LHCN-M2 (cell line): Measurements from ENCODE around the gene ANXA11. TPM values are rescaled to one million over a fixed set of nuclear protein-coding genes. Genes with fewer than 3 reads are reported as not detected.
"Not testable (repeated sequence)": the region's sequence is repeated elsewhere in the genome, so short reads cannot be mapped to it uniquely, and the experiment has no call there.

Experiments used
- DNase-seq: peaks from one replicate; pipeline ENCODE4 v3.0.0-alpha.2; 2012; ENCODE audit warnings: low read depth
- polyA plus RNA-seq: library from polyadenylated mRNA; unstranded; fragments of >200 nt; gene quantifications from one replicate; pipeline ENCODE4 v1.2.1, GENCODE V29; 2012; ENCODE audit warnings: missing spikeins
- total RNA-seq: library from RNA; depleted of rRNA; stranded (reverse); fragments of >200 nt; gene quantifications from 2 replicates; pipeline ENCODE4 v1.2.3, GENCODE V29; 2014; rRNA removed

ANXA11 gene
- 55.9 and 84.7 TPM in 2 replicates for total RNA-seq
- polyA plus RNA-seq: 210 TPM

DNA sequence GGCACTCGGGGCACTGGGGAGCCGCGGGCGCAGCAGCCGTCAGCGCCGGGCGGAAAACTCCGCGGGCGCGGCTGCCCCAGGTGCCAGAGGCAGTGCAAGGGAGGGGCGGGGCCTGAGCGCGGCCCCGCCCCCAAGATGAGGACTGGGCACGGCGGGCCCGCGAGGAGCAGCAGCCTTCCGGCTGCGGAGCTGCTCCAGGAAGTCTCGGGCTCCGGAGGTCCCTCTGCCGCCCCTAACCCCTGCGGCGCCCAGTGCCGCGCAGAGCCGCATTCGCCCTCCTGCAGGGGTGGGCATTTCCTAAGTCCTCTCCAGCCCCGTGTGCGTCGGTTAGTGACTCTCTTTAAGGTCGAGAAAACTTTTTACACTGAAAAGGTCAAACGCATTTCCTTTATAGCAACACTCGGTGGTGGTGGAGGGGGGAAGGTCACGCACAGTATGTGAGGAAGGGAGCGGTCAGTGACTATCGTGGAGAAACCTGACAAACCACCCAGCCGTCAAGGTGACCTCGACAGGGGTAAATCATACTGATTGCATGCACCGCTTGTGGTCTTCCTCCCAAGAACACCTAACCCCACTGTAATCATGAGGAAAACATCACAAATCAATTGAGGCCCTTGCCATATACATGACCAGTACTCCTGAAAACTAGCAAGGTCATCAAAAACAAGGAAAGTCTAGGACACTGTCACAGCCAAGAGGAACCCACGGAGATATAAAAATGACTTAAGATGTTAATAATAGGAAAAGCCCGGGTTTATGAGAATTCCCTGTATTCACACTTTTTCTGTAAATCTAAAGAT lies at the start of gene ANXA11:
Gene ANXA11 (minus strand): TSS at position 61 of the 800 bp plus-strand sequence. CDS start 32,676 bp downstream, outside the sequence.
- DNase-seq: peak; percentile 67

DNA sequence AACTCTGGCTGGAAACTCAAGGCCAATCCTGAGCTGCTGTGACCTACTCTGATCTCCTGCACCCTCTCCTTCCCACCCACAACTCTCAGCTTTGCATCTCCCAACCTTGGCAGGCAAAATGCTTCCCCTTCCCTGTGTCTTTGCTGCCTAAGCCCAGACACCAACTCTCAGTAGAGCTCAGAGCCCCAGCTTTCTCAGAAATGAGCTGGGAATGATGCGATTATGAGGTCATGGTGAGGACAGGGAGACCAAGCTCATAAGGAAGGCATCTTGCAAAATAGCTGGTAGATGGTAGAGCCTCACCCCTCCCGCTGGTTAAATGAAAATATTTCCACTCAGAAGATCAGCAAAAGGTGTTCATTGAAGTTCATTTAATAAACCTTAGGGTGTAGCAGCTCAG lies 49.4 kb upstream of the ANXA11 start:
- DNase-seq: not testable (repeated sequence)

GRCh38 chr10:80253963-80254271 lies 48.6 kb upstream of the ANXA11 start:
- DNase-seq: not testable (repeated sequence)

DNA sequence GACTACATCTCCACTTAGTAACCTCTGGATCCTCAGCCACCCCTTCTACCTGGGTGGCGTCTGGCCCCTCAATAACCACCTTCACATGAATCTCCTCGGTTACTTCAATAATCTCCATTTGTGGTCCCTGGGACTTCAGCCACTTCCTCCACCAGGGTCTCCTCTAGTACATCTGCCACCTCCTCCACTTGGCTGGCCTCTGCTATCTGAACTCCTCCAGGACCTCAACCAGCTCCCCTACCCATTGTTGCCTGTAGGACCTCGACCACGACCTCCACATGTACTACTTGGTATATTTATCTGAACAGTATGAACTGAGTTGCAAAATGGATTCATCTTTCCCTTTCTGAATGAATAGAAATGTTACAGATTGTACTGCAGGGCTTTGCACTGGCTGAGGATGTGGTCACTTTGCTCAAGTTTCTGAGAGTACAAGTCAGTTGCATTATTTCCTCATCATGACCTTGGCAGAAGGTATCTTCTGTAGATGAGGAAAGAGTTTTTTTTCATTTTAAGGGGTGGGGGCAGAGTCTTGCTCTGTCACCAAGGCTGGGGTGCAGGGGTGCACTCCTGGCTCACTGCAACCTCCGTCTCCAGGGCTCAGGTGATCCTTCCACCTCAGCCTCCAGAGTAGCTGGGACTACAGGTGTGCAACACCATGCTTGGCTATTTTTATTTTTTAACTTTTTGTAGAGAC lies 48.1 kb upstream of the ANXA11 start:
- DNase-seq: no peak

GRCh38 chr10:80252296-80252887 lies 47.1 kb upstream of the ANXA11 start:
- DNase-seq: peak; percentile 75

GRCh38 chr10:80251703-80252280 lies 46.5 kb upstream of the ANXA11 start:
- not testable (repeated sequence) for DNase-seq

DNA sequence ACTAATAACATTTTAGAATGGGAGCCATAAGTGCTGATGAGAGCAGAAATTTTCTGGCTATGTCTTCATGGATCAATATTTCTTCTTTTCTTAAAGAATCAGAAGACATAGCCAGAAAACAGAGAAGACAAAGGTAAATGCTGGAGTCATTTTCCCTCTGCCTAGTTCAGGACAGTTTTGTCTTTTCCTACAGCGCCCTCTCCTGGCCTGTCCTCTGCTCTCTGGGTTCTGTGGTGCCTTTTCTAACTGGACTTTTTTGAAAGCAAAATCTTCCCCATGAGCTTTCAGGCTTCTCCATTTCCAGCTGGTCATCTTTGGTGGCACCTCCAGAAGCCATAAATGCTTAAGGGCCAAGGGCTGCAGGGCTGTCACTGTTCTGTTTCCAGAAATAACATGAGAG lies 45.1 kb upstream of the ANXA11 start:
- not testable (repeated sequence) for DNase-seq

DNA sequence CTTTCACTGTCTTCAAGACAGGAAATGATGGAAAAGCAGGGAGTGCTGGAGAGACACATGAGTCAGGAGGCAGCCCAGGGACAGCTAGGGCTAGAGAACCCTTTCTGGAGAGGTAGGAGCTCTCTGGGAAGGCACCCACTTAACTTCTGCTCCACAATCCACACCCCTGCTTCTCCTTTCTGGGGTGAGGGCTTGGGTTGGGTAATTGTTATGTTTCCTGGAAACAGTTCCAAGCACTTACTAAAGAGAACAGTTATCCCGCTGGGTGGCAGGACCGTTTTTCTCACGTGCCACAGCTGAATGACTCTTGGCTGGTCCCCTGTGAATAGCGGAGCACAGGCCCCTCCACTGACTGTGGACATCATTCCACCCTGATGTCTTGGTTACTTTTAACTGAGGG lies 44.6 kb upstream of the ANXA11 start:
- not testable (repeated sequence) for DNase-seq

- not testable (repeated sequence) for DNase-seq
Measured at GRCh38 chr10:80247611-80248010, 42.3 kb upstream of the ANXA11 start.

DNA sequence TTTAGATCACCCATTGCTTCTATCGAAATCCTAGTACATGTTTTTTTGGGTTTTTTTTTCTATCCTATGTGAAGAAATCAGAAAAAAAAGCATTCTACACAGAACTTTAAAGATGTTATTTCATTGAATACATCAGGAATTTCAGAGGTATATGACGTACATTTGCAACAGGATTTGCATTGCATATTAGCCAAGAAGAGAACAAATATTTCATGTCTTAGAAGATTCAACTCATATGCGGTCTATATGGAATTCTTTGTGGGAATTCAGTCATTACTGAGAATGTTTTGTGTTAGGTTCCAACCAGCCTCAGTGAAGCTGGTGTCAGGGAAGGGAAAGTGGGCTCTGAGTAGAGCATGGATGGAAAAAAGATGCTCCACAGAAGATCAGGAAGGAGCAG lies 39.0 kb upstream of the ANXA11 start:
- not testable (repeated sequence) for DNase-seq

DNA sequence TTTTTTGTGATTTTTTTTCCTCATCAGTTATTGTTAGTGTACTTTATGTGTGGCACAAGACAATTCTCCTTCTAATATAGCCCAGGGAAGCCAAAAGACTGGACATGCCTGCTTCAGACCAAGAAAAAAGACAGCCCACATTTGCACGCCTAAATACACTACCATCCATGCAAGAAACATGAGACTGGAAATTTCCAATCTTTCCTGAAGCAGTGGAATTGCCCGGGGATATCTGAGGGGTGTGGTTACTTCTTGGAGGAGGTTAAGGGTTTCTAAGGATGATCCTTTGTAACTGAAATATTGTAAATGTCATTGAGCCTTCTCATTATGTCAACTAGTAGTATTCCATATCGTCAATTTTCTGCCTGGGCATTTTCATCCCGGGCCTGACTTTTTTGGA lies 37.0 kb upstream of the ANXA11 start:
- not testable (repeated sequence) for DNase-seq

GRCh38 chr10:80236457-80236856 lies 31.1 kb upstream of the ANXA11 start:
- not testable (repeated sequence) for DNase-seq

GRCh38 chr10:80234331-80235235 lies 29.2 kb upstream of the ANXA11 start:
- not testable (repeated sequence) for DNase-seq

DNA sequence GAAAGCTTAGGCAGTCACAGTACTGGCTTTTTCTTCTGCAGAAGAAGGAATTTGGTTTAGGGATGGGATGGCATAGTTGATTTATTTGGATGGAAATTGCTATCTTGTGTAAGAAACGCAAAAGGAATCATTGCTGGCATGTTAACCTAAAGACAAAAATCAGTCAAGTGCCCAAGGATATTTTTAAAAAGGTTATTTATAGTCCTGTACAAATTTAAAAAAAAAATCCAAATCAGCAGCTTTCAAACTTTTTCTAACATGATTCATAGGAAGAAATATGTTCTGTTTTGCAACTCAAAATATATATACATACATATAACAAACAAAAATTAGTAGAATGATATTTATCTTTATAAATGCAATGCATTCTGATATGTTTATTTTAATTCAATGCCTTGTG lies 28.5 kb upstream of the ANXA11 start:
- not testable (repeated sequence) for DNase-seq

DNA sequence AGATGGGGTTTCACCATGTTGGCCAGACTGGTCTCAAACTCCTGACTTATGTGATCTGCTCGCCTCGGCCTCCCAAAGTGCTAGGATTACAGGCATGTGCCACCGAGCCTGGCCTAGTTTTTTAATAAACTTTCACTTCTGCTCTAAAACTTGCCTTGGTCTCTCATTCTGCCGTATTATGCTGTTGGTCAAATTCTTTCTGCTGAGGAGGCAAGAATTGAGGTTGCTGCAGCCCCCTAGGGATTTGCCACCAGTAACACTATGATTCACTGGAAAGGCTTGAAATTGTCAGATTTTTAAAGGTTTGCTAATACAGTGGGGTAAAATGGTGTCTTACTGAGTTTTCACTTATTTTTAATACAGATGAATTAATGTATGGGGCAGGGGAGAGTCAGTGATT lies 21.4 kb upstream of the ANXA11 start:
- DNase-seq: peak; percentile 41

DNA sequence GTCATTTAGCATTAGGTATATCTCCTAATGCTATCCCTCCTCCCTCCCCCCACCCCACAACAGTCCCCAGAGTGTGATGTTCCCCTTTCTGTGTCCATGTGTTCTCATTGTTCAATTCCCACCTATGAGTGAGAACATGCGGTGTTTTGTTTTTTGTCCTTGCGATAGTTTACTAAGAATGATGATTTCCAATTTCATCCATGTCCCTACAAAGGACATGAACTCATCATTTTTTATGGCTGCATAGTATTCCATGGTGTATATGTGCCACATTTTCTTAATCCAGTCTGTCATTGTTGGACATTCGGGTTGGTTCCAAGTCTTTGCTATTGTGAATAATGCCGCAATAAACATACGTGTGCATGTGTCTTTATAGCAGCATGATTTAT lies 17.7 kb upstream of the ANXA11 start:
- DNase-seq: not testable (repeated sequence)

DNA sequence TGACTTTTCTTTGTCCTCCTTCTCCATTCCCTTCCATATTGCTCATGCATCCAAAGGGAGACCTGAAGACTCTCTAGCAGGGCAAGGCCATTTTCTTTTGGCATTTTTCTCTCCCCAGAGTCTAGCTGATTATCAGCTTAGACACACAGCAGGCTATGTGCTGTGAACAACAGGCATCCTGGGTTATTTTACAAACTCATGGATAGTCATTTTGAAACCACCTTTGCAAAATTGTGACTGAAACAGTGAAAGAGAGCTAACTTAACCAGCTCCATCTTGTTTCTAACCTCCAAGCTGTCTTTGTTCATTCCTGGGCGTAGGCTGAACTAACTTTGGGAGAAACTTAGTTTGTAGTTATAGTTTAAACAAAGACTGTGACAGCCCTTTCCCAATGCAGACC lies 13.5 kb upstream of the ANXA11 start:
- DNase-seq: not testable (repeated sequence)

DNA sequence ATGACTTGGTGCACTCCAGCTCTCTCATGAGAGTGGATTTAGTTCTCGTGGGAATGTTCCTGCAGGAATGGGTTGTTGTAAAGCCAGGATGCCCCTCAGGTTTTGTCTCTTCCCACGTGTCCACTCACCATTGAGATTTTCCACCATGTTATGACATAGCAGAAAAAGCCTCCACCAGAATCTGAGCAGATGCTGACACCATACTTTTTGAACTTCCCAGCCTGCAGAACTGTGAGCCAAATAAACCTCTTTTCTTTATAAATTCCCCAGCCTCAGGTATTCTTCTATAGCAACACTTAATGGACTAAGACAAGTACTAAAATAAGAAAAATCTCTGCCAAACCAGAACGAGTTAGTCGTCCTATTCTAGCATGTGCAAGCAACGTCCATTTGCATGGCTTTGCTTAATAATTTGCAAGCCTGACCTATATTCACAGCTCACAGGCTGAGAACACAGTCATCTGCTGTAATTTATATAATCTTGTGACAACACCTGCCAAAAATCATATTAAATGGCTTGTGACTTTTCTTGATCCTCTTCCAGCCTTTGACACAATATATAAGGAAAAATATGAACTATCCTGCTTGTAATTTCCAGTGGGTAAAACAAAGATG lies 9.1 kb upstream of the ANXA11 start:
- DNase-seq: not testable (repeated sequence)

GRCh38 chr10:80212535-80213115 lies 7.3 kb upstream of the ANXA11 start:
- DNase-seq: not testable (repeated sequence)

- no peak for DNase-seq
Measured at GRCh38 chr10:80211786-80212185, 6.4 kb upstream of the ANXA11 start.
